CD4-positive, alpha-beta T cell treated with Interleukin-15 for 4 hours (primary cell): Measurements from ENCODE around the gene RAB3C.

Experiments
- DNase-seq: peaks from one replicate; pipeline ENCODE4 v3.0.0-alpha.2; 2020; ENCODE audit warnings: low spot score

Gene RAB3C

GRCh38 chr5:58885260-58885659 is 302.4 kb downstream of the RAB3C start:
- no peak for DNase-seq

GRCh38 chr5:58886315-58887207 is 303.7 kb downstream of the RAB3C start:
- peak; percentile 64 for DNase-seq

- DNase-seq, result no peak
Observed at GRCh38 chr5:58887311-58887710, 304.4 kb downstream of the RAB3C start.

GRCh38 chr5:58887721-58888409 is 305.0 kb downstream of the RAB3C start:
- DNase-seq, result no peak

GRCh38 chr5:58890265-58890664 is 307.4 kb downstream of the RAB3C start:
- no peak for DNase-seq

GRCh38 chr5:58890701-58891085 is 307.8 kb downstream of the RAB3C start:
- DNase-seq, result no peak

GRCh38 chr5:58891086-58891970 is 308.5 kb downstream of the RAB3C start:
- peak; percentile 60 for DNase-seq

- DNase-seq, result no peak
Observed at GRCh38 chr5:58891971-58892343, 309.1 kb downstream of the RAB3C start.

- DNase-seq, result no peak
Observed at GRCh38 chr5:58893551-58893950, 310.7 kb downstream of the RAB3C start.

- DNase-seq, result no peak
Observed at GRCh38 chr5:58898006-58898405, 315.1 kb downstream of the RAB3C start.

- DNase-seq, result no peak
Observed at GRCh38 chr5:58898538-58898937, 315.7 kb downstream of the RAB3C start.

GRCh38 chr5:58901271-58901670 is 318.4 kb downstream of the RAB3C start:
- DNase-seq, result no peak

GRCh38 chr5:58902305-58902704 is 319.4 kb downstream of the RAB3C start:
- DNase-seq, result no peak

- DNase-seq, result no peak
Observed at GRCh38 chr5:58902765-58903164, 319.9 kb downstream of the RAB3C start.

- DNase-seq, result no peak
Observed at GRCh38 chr5:58904737-58905136, 321.9 kb downstream of the RAB3C start.

- DNase-seq, result no peak
Observed at GRCh38 chr5:58905944-58906343, 323.1 kb downstream of the RAB3C start.
